ENCODE results near the gene TTC39C.

- TF ChIP-seq CTCF (IDR thresholded peaks at IDR 0.05) (no peak), POLR2A (IDR thresholded peaks at IDR 0.05) (no peak)
These were observed 76.3 kb downstream of the TTC39C start for GRCh38 chr18:24090876-24091275.
